GM23248 (cell line): ENCODE measurements around the gene CCDC24. TPM values are rescaled to one million over a fixed set of nuclear protein-coding genes. Genes with fewer than 3 reads are reported as not detected.
A peak's percentile ranks its signal among the peaks of the same experiment; 100 is the strongest.

ENCODE experiments used
- DNase-seq: peaks from one replicate; pipeline ENCODE4 v3.0.0-alpha.2; 2015
- H2AFZ ChIP-seq: fragments of 200-600 bp; sonication (generic); 2 replicates; pipeline ENCODE4 v1.6.1; 2016; ENCODE audit warnings: antibody characterized with exemption
- H3F3A ChIP-seq: fragments of 200-600 bp; sonication (generic); 2 replicates; pipeline ENCODE4 v1.6.1; 2016; ENCODE audit warnings: mild to moderate bottlenecking, antibody characterized with exemption, mixed run types; ENCODE audit not compliant: insufficient read depth
- H3K27ac ChIP-seq: fragments of 200-600 bp; sonication (generic); 2 replicates; pipeline ENCODE4 v1.5.1; 2016; ENCODE audit warnings: mild to moderate bottlenecking
- H3K27me3 ChIP-seq: fragments of 200-600 bp; sonication (generic); replicated peaks from 2 replicates; pipeline ENCODE4 v1.6.1; 2016; ENCODE audit warnings: mild to moderate bottlenecking; ENCODE audit not compliant: insufficient read depth
- H3K36me3 ChIP-seq: fragments of 200-600 bp; sonication (generic); 2 replicates; pipeline ENCODE4 v1.6.1; 2016; ENCODE audit warnings: low read depth, mild to moderate bottlenecking
- H3K4me1 ChIP-seq: fragments of 200-600 bp; sonication (generic); 2 replicates; pipeline ENCODE4 v1.6.1; 2016; ENCODE audit warnings: mild to moderate bottlenecking; ENCODE audit not compliant: insufficient read depth
- H3K4me2 ChIP-seq: fragments of 200-600 bp; sonication (generic); one replicate; pipeline ENCODE4 v1.6.1; 2016; ENCODE audit warnings: mild to moderate bottlenecking; ENCODE audit not compliant: unreplicated experiment
- H3K4me3 ChIP-seq: fragments of 200-600 bp; sonication (generic); 2 replicates; pipeline ENCODE4 v1.5.1; 2016; ENCODE audit warnings: mild to moderate bottlenecking
- H3K79me2 ChIP-seq: fragments of 200-600 bp; sonication (generic); 2 replicates; pipeline ENCODE4 v1.6.1; 2016; ENCODE audit warnings: mild to moderate bottlenecking; ENCODE audit not compliant: insufficient read depth
- H3K9ac ChIP-seq: fragments of 200-600 bp; sonication (generic); 2 replicates; pipeline ENCODE4 v1.6.1; 2016; ENCODE audit warnings: mild to moderate bottlenecking
- H3K9me2 ChIP-seq: fragments of 200-600 bp; sonication (generic); 2 replicates; pipeline ENCODE4 v1.6.1; 2016; ENCODE audit warnings: mixed run types, mild to moderate bottlenecking, moderate library complexity; ENCODE audit not compliant: insufficient read depth
- H3K9me3 ChIP-seq: fragments of 200-600 bp; sonication (generic); one replicate; pipeline ENCODE4 v1.6.1; 2017; ENCODE audit warnings: low read depth
- H4K20me1 ChIP-seq: fragments of 200-600 bp; sonication (generic); 2 replicates; pipeline ENCODE4 v1.6.0; 2016; ENCODE audit not compliant: insufficient read depth
- EZH2 ChIP-seq: fragments of 200-600 bp; sonication (generic); IDR thresholded peaks from 2 replicates; pipeline ENCODE4 v1.6.1; 2018; ENCODE audit warnings: antibody characterized with exemption, mild to moderate bottlenecking; ENCODE audit not compliant: insufficient read depth, poor library complexity, severe bottlenecking
- EZH2phosphoT487 ChIP-seq: fragments of 200-600 bp; sonication (generic); IDR thresholded peaks from 2 replicates; pipeline ENCODE4 v1.6.1; 2018; ENCODE audit warnings: antibody characterized with exemption, moderate library complexity, mild to moderate bottlenecking, low read depth; ENCODE audit not compliant: insufficient read depth
- WGBS, 2 experiments: methylation state at CpG; one replicate each; pipeline ENCODE4 v1.1.6; 2015 to 2017; ENCODE audit warnings: low lambda C conversion rate in 2 of 2, low coverage in 1 of 2; ENCODE audit errors: missing lambda C conversion rate in 2 of 2; 5-methylcytosine and 5-hydroxymethylcytosine counted together
- in situ Hi-C: fragments of 300-500 bp; cut with MboI; formaldehyde crosslinking; loops from 2 replicates; pipeline ENCODE4 v1.15.0; 2020
- polyA plus RNA-seq: library from polyadenylated mRNA; unstranded; fragments of >200 nt; fragmentation: Nextera tagmentation; extraction: Ambion mirVana; gene quantifications from 2 replicates; pipeline ENCODE4 v1.2.1, GENCODE V29; 2016
- total RNA-seq: library from RNA; depleted of rRNA; stranded (reverse); fragments of >200 nt; shearing (Covaris generic); gene quantifications from 2 replicates; pipeline ENCODE4 v1.2.3, GENCODE V29; 2014; rRNA removed

Gene CCDC24
- total and polyA plus RNA-seq, 2 experiments from 2014 or later, result 3.1 to 4.3 TPM

GRCh38 chr1:44043176-44044070, 52.0 kb downstream of the CCDC24 start:
- H2AFZ ChIP-seq, result no peak overlapping the region
- H3K9me3 ChIP-seq, result no peaks in the 10 kb centered on the region
- no peaks in the 10 kb centered on the region for H3K79me2 ChIP-seq
- WGBS, 2 experiments, result 80 to 82% methylated on average over 16 of the region's 16 CpGs
- no peak overlapping the region for H3K4me3 ChIP-seq
- no peaks in the 10 kb centered on the region for H3K9me2 ChIP-seq
- no peak overlapping the region for H3K27ac ChIP-seq
- H4K20me1 ChIP-seq, result no peaks in the 10 kb centered on the region
- H3K36me3 ChIP-seq, result no peaks in the 10 kb centered on the region
- in situ Hi-C loops, result no loop called here
- no peak for DNase-seq
- H3K9ac ChIP-seq, result no peak overlapping the region
- TF ChIP-seq EZH2phosphoT487, result no peak
- no peak for TF ChIP-seq EZH2
- H3K27me3 ChIP-seq, result no peaks in the 10 kb centered on the region
- H3K4me2 ChIP-seq, result no peak overlapping the region
- H3K4me1 ChIP-seq, result peaks cover 50% of the 10 kb centered on the region
- H3F3A ChIP-seq, result peaks cover 49% of the 10 kb centered on the region

GRCh38 chr1:44044071-44044801, 52.8 kb downstream of the CCDC24 start:
- H3K79me2 ChIP-seq, result no peaks in the 10 kb centered on the region
- H3K36me3 ChIP-seq, result no peaks in the 10 kb centered on the region
- 67 to 68% methylated on average over 7 of the region's 7 CpGs for WGBS, 2 experiments
- H3F3A ChIP-seq, result peaks cover 49% of the 10 kb centered on the region
- H3K4me3 ChIP-seq, result no peak overlapping the region
- H3K4me1 ChIP-seq, result peaks cover 54% of the 10 kb centered on the region
- no peaks in the 10 kb centered on the region for H3K9me3 ChIP-seq
- in situ Hi-C loops, result no loop called here
- no peak overlapping the region for H2AFZ ChIP-seq
- H3K27me3 ChIP-seq, result no peaks in the 10 kb centered on the region
- no peaks in the 10 kb centered on the region for H4K20me1 ChIP-seq
- DNase-seq, result peak; percentile 70
- H3K27ac ChIP-seq, result no peak overlapping the region
- H3K9me2 ChIP-seq, result no peaks in the 10 kb centered on the region
- H3K9ac ChIP-seq, result no peak overlapping the region
- TF ChIP-seq EZH2phosphoT487, result no peak
- no peak overlapping the region for H3K4me2 ChIP-seq

- in situ Hi-C loops, result no loop called here
- Histone ChIP-seq H3K36me3 (no peaks in the 10 kb centered on the region), H3K4me1 (peaks cover 52% of the 10 kb centered on the region), H3K27ac (no peak overlapping the region), H3K27me3 (no peaks in the 10 kb centered on the region), H3K4me3 (no peak overlapping the region), H3K79me2 (no peaks in the 10 kb centered on the region), H3K4me2 (no peak overlapping the region), H3K9me3 (no peaks in the 10 kb centered on the region), H3F3A (peaks cover 48% of the 10 kb centered on the region), H3K9ac (no peak overlapping the region), H2AFZ (no peak overlapping the region), H4K20me1 (no peaks in the 10 kb centered on the region), H3K9me2 (no peaks in the 10 kb centered on the region)
- no peak for DNase-seq
- WGBS, 2 experiments, result 85 to 86% methylated on average over 9 of the region's 9 CpGs
- no peak for TF ChIP-seq EZH2
- no peak for TF ChIP-seq EZH2phosphoT487
Observed at GRCh38 chr1:44045064-44045463, 53.7 kb downstream of the CCDC24 start.

Other genes starting within 250 kb of the CCDC24 start
- 0.11 TPM in 1 of 2 replicates, not detected in the other for gene ARTN, start 57.8 kb upstream of the CCDC24 start, total RNA-seq
- not detected in 2 replicates for gene ARTN, start 57.8 kb upstream of the CCDC24 start, polyA plus RNA-seq
- gene IPO13, start 44.6 kb upstream of the CCDC24 start, total RNA-seq, result 29.4 and 35.8 TPM in 2 replicates
- 17.1 and 21.0 TPM in 2 replicates for gene IPO13, start 44.6 kb upstream of the CCDC24 start, polyA plus RNA-seq
- gene DPH2, start 21.6 kb upstream of the CCDC24 start, total RNA-seq, result 42.9 and 51.1 TPM in 2 replicates
- 16.7 and 21.0 TPM in 2 replicates for gene DPH2, start 21.6 kb upstream of the CCDC24 start, polyA plus RNA-seq
- gene ATP6V0B, start 16.6 kb upstream of the CCDC24 start, total RNA-seq, result 122 and 140 TPM in 2 replicates
- gene ATP6V0B, start 16.6 kb upstream of the CCDC24 start, polyA plus RNA-seq, result 174 and 177 TPM in 2 replicates
- 123 and 221 TPM in 2 replicates for gene B4GALT2, start 12.4 kb upstream of the CCDC24 start, total RNA-seq
- 27.3 and 28.9 TPM in 2 replicates for gene B4GALT2, start 12.4 kb upstream of the CCDC24 start, polyA plus RNA-seq
- gene SLC6A9, start 39.9 kb downstream of the CCDC24 start, total RNA-seq, result 20.6 and 22.2 TPM in 2 replicates
- gene SLC6A9, start 39.9 kb downstream of the CCDC24 start, polyA plus RNA-seq, result 34.4 and 34.6 TPM in 2 replicates
- 0.11 and 0.13 TPM in 2 replicates for gene KLF17, start 127.2 kb downstream of the CCDC24 start, total RNA-seq
- 0.08 and 0.09 TPM in 2 replicates for gene KLF17, start 127.2 kb downstream of the CCDC24 start, polyA plus RNA-seq
- gene KLF18, start 150.0 kb downstream of the CCDC24 start, total RNA-seq, result not detected in 2 replicates
- gene KLF18, start 150.0 kb downstream of the CCDC24 start, polyA plus RNA-seq, result not detected in 2 replicates
- 9.6 and 16.0 TPM in 2 replicates for gene DMAP1, start 221.9 kb downstream of the CCDC24 start, total RNA-seq
- 30.5 and 32.7 TPM in 2 replicates for gene DMAP1, start 221.9 kb downstream of the CCDC24 start, polyA plus RNA-seq